HL-60 (cell line): Measurements from ENCODE around the gene KIZ.

Source experiments
- DNase-seq, 2 experiments: peaks; one replicate each; pipeline ENCODE4 v3.0.0-alpha.2; 2010 to 2020; ENCODE audit warnings: low read depth in 1 of 2, low spot score in 1 of 2
- H3K27ac ChIP-seq: fragments of 250-450 bp; sonication (Bioruptor Pico); replicated peaks from 2 replicates; pipeline ENCODE4 v1.5.1; 2020; ENCODE audit warnings: mild to moderate bottlenecking, moderate library complexity
- H3K27me3 ChIP-seq: fragments of 250-450 bp; sonication (Bioruptor Pico); 2 replicates; pipeline ENCODE4 v1.5.1; 2021; ENCODE audit warnings: mild to moderate bottlenecking, moderate library complexity; ENCODE audit not compliant: insufficient read depth, poor library complexity, severe bottlenecking
- H3K4me3 ChIP-seq: replicated peaks from 2 replicates; pipeline ENCODE4 v1.5.1; 2011; ENCODE audit warnings: mild to moderate bottlenecking, control low read depth, low read length; ENCODE audit not compliant: insufficient read depth
- GABPA ChIP-seq: IDR thresholded peaks from 2 replicates; pipeline ENCODE4 v1.6.1; 2012; ENCODE audit warnings: low read depth
- POLR2AphosphoS5 ChIP-seq: IDR thresholded peaks from 2 replicates; pipeline ENCODE4 v1.6.1; 2012; ENCODE audit warnings: low read depth
- REST ChIP-seq: IDR thresholded peaks from 2 replicates; pipeline ENCODE4 v1.6.1; 2012; ENCODE audit warnings: low read depth; ENCODE audit not compliant: insufficient replicate concordance
- SPI1 ChIP-seq: IDR thresholded peaks from 2 replicates; pipeline ENCODE4 v1.6.1; 2012; ENCODE audit warnings: low read depth, mild to moderate bottlenecking, borderline replicate concordance
- TF ChIP-seq, protein P1 (sequence below): IDR thresholded peaks from one replicate; pipeline ENCODE4 v1.5.1; 2011; ENCODE audit warnings: low read length, control low read depth, inconsistent platforms; ENCODE audit not compliant: insufficient read depth

KIZ gene

GRCh38 chr20:21133404-21133803 lies 7.5 kb downstream of the KIZ start:
- TF ChIP-seq REST: no peak
- TF ChIP-seq POLR2AphosphoS5: no peak
- TF ChIP-seq SPI1: no peak
- no peak for TF ChIP-seq GABPA
- TF ChIP-seq, protein P1, sequence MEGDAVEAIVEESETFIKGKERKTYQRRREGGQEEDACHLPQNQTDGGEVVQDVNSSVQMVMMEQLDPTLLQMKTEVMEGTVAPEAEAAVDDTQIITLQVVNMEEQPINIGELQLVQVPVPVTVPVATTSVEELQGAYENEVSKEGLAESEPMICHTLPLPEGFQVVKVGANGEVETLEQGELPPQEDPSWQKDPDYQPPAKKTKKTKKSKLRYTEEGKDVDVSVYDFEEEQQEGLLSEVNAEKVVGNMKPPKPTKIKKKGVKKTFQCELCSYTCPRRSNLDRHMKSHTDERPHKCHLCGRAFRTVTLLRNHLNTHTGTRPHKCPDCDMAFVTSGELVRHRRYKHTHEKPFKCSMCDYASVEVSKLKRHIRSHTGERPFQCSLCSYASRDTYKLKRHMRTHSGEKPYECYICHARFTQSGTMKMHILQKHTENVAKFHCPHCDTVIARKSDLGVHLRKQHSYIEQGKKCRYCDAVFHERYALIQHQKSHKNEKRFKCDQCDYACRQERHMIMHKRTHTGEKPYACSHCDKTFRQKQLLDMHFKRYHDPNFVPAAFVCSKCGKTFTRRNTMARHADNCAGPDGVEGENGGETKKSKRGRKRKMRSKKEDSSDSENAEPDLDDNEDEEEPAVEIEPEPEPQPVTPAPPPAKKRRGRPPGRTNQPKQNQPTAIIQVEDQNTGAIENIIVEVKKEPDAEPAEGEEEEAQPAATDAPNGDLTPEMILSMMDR: no peak
- no peak for DNase-seq
- H3K4me3 ChIP-seq: no peak overlapping the region
- H3K27ac ChIP-seq: no peak overlapping the region
- no peaks in the 10 kb centered on the region for H3K27me3 ChIP-seq

- H3K4me3 ChIP-seq: no peak overlapping the region
- TF ChIP-seq REST (no peak), SPI1 (no peak), POLR2AphosphoS5 (no peak), GABPA (no peak)
- TF ChIP-seq, protein P1: no peak
- no peak overlapping the region for H3K27ac ChIP-seq
- DNase-seq: no peak
- H3K27me3 ChIP-seq: no peaks in the 10 kb centered on the region
Measured at GRCh38 chr20:21133917-21134622, 8.2 kb downstream of the KIZ start.

DNA sequence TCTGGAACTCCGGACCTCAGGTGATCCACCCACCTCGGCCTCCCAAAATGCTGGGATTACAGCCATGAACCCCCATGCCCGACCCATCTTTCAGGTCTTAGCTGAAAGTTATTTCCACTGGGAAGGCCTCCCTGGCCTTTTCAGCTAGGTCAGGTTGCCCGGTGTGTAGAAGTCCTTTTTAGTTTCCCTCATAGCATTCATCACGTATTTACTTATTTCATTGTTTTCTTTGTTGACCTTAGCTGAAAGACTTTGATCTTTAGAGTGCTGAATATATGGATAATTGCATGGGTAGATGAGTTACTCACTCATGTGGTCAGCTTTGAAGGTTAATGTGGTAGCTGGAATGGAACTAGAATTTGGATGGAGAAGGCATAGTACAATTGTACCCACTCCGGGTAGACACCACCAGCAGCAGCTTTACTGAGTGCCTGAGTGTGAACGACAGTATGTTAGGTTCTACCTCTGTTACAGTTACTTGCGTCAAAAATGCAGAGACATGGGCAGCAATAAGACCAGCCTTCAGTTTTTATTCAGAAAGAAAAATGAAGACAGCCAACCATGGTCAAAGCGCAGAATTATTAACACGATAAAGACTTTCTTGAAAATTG lies 9.1 kb downstream of the KIZ start:
- H3K4me3 ChIP-seq: no peak overlapping the region
- no peak overlapping the region for H3K27ac ChIP-seq
- no peak for TF ChIP-seq POLR2AphosphoS5
- no peak for TF ChIP-seq REST
- TF ChIP-seq, protein P1: no peak
- TF ChIP-seq SPI1: no peak
- no peak for TF ChIP-seq GABPA
- no peaks in the 10 kb centered on the region for H3K27me3 ChIP-seq
- DNase-seq: no peak
